SK-N-SH treated with all-trans-retinoic acid at 6 μM for 48 hours (cell line): Measurements from ENCODE around the gene SRPK3.

Source experiments
- ATAC-seq: fragments of 200-7000 bp; cut with Tn5 transposase; 3 replicates; pipeline ENCODE4 v1.9.1; 2020; ENCODE audit warnings: mild to moderate bottlenecking, moderate library complexity
- ARNTL ChIP-seq: fragments of 450-650 bp; formaldehyde crosslinking; IDR thresholded peaks from 2 replicates; pipeline ENCODE4 v1.5.0; 2020; ENCODE audit warnings: low read depth, mild to moderate bottlenecking, moderate library complexity, borderline replicate concordance
- CREB5 ChIP-seq: fragments of 250-450 bp; sonication (Bioruptor Pico); IDR thresholded peaks from 2 replicates; pipeline ENCODE4 v1.5.1; 2020; ENCODE audit warnings: low read depth, mild to moderate bottlenecking, moderate library complexity
- CSRNP3 ChIP-seq: fragments of 250-450 bp; sonication (Bioruptor Pico); IDR thresholded peaks from 2 replicates; pipeline ENCODE4 v1.5.1; 2021; ENCODE audit warnings: mild to moderate bottlenecking, moderate library complexity
- ESRRG ChIP-seq: fragments of 250-450 bp; sonication (Bioruptor Pico); IDR thresholded peaks from 2 replicates; pipeline ENCODE4 v1.6.1; 2021; ENCODE audit warnings: mild to moderate bottlenecking
- GLIS3 ChIP-seq: fragments of 250-450 bp; sonication (Bioruptor Pico); IDR thresholded peaks from 2 replicates; pipeline ENCODE4 v1.5.0; 2020; ENCODE audit warnings: mild to moderate bottlenecking, moderate library complexity
- OSR1 ChIP-seq: fragments of 250-450 bp; sonication (Bioruptor Pico); IDR thresholded peaks from 2 replicates; pipeline ENCODE4 v1.8.0; 2022; ENCODE audit warnings: moderate library complexity, mild to moderate bottlenecking, inconsistent platforms
- PATZ1 ChIP-seq: fragments of 250-450 bp; sonication (Bioruptor Pico); IDR thresholded peaks from 2 replicates; pipeline ENCODE4 v1.8.0; 2020; ENCODE audit warnings: mild to moderate bottlenecking, moderate library complexity, borderline replicate concordance
- POU6F1 ChIP-seq: fragments of 250-450 bp; sonication (Bioruptor Pico); IDR thresholded peaks from 2 replicates; pipeline ENCODE4 v1.8.0; 2021; ENCODE audit warnings: low read depth, mild to moderate bottlenecking, moderate library complexity, borderline replicate concordance
- PPARA ChIP-seq: fragments of 250-450 bp; sonication (Bioruptor Pico); IDR thresholded peaks from 2 replicates; pipeline ENCODE4 v1.5.0; 2020; ENCODE audit warnings: mild to moderate bottlenecking, borderline replicate concordance
- RARB ChIP-seq: fragments of 250-450 bp; sonication (Bioruptor Pico); IDR thresholded peaks from 2 replicates; pipeline ENCODE4 v1.8.0; 2021; ENCODE audit warnings: mild to moderate bottlenecking, moderate library complexity
- SNAI2 ChIP-seq: fragments of 250-450 bp; sonication (Bioruptor Pico); IDR thresholded peaks from 2 replicates; pipeline ENCODE4 v1.5.0; 2020; ENCODE audit warnings: mild to moderate bottlenecking, moderate library complexity
- TCF4 ChIP-seq: fragments of 250-450 bp; sonication (Bioruptor Pico); IDR thresholded peaks from 2 replicates; pipeline ENCODE4 v1.8.0; 2021; ENCODE audit warnings: mild to moderate bottlenecking, moderate library complexity, borderline replicate concordance
- TOX ChIP-seq: fragments of 250-450 bp; sonication (Bioruptor Pico); IDR thresholded peaks from 2 replicates; pipeline ENCODE4 v1.8.0; 2021; ENCODE audit warnings: mild to moderate bottlenecking, moderate library complexity, borderline replicate concordance
- TSHZ2 ChIP-seq: fragments of 250-450 bp; sonication (Bioruptor Pico); IDR thresholded peaks from 2 replicates; pipeline ENCODE4 v1.5.0; 2020; ENCODE audit warnings: mild to moderate bottlenecking, moderate library complexity
- ZC3H10 ChIP-seq: fragments of 250-450 bp; sonication (Bioruptor Pico); IDR thresholded peaks from 2 replicates; pipeline ENCODE4 v1.5.1; 2021; ENCODE audit warnings: mild to moderate bottlenecking, moderate library complexity
- ZFP3 ChIP-seq: fragments of 250-450 bp; sonication (Bioruptor Pico); IDR thresholded peaks from 2 replicates; pipeline ENCODE4 v1.5.0; 2020; ENCODE audit warnings: mild to moderate bottlenecking, moderate library complexity
- ZFP30 ChIP-seq: fragments of 450-650 bp; formaldehyde crosslinking; IDR thresholded peaks from 2 replicates; pipeline ENCODE4 v1.5.0; 2022; ENCODE audit warnings: mild to moderate bottlenecking, moderate library complexity
- ZNF565 ChIP-seq: fragments of 450-650 bp; formaldehyde crosslinking; conservative IDR thresholded peaks from 2 replicates; pipeline ENCODE4 v1.5.0; 2020; ENCODE audit warnings: low read depth, mild to moderate bottlenecking, moderate library complexity
- ZNF70 ChIP-seq: fragments of 450-650 bp; formaldehyde crosslinking; IDR thresholded peaks from 2 replicates; pipeline ENCODE4 v1.5.0; 2020; ENCODE audit warnings: mild to moderate bottlenecking, moderate library complexity
- ZNF8 ChIP-seq: fragments of 450-650 bp; formaldehyde crosslinking; IDR thresholded peaks from 2 replicates; pipeline ENCODE4 v1.5.0; 2020; ENCODE audit warnings: mild to moderate bottlenecking, moderate library complexity

The SRPK3 gene

GRCh38 chrX:153806999-153807575, 26.2 kb downstream of the SRPK3 start:
- TF ChIP-seq ZNF8 (no peak), POU6F1 (CRISPR knock-in tag) (no peak), CREB5 (no peak), GLIS3 (CRISPR knock-in tag) (no peak), ESRRG (CRISPR knock-in tag) (no peak), PPARA (CRISPR knock-in tag) (no peak), ZNF70 (CRISPR knock-in tag) (no peak), ZFP3 (CRISPR knock-in tag) (no peak), TCF4 (CRISPR knock-in tag) (no peak), PATZ1 (CRISPR knock-in tag) (no peak), SNAI2 (CRISPR knock-in tag) (no peak), ARNTL (CRISPR knock-in tag) (no peak), TOX (no peak), ZC3H10 (CRISPR knock-in tag) (no peak), OSR1 (no peak)
- no peak for ATAC-seq

- TF ChIP-seq TSHZ2 (CRISPR knock-in tag) (no peak), GLIS3 (CRISPR knock-in tag) (no peak), TCF4 (CRISPR knock-in tag) (no peak), POU6F1 (CRISPR knock-in tag) (no peak), ZNF70 (CRISPR knock-in tag) (no peak), ZFP3 (CRISPR knock-in tag) (no peak), ESRRG (CRISPR knock-in tag) (no peak), ARNTL (CRISPR knock-in tag) (no peak)
- TF ChIP-seq, all 23 proteins: peak for 0
- ATAC-seq: no peak
Observed at GRCh38 chrX:153807976-153808375, 27.1 kb downstream of the SRPK3 start.

GRCh38 chrX:153812220-153812619, 31.4 kb downstream of the SRPK3 start:
- ATAC-seq: no peak
- TF ChIP-seq RARB (CRISPR knock-in tag) (no peak), ZNF70 (CRISPR knock-in tag) (no peak), ZFP30 (CRISPR knock-in tag) (no peak)

GRCh38 chrX:153813161-153813560, 32.3 kb downstream of the SRPK3 start:
- ATAC-seq: no peak
- TF ChIP-seq PATZ1 (CRISPR knock-in tag) (no peak), ZNF565 (CRISPR knock-in tag) (no peak), ZC3H10 (CRISPR knock-in tag) (no peak), TOX (no peak), RARB (CRISPR knock-in tag) (no peak), CSRNP3 (no peak), ARNTL (CRISPR knock-in tag) (no peak), ZFP30 (CRISPR knock-in tag) (no peak)
